Esophagus muscularis mucosa (tissue), 3 donors: ENCODE results near the gene CSAG3.
"Not testable (repeated sequence)": the region's sequence is repeated elsewhere in the genome, so short reads cannot be mapped to it uniquely, and the experiment has no call there.

ENCODE experiments used
- POLR2A ChIP-seq: fragments of 450-650 bp; IDR thresholded peaks from one replicate; pipeline ENCODE4 v1.6.1; 2017; ENCODE audit warnings: antibody characterized with exemption, moderate library complexity, mild to moderate bottlenecking, low read depth
- TF ChIP-seq, protein P1 (sequence below), 3 experiments: fragments of 200-600 bp in 2 of 3; fragments of 450-650 bp in 1 of 3; sonication (generic) in 2 of 3; IDR thresholded peaks; one replicate each; pipeline ENCODE4 v1.5.1; 2017 to 2019; ENCODE audit warnings: antibody characterized with exemption in 3 of 3, mild to moderate bottlenecking in 2 of 3, moderate library complexity in 1 of 3

DNA sequence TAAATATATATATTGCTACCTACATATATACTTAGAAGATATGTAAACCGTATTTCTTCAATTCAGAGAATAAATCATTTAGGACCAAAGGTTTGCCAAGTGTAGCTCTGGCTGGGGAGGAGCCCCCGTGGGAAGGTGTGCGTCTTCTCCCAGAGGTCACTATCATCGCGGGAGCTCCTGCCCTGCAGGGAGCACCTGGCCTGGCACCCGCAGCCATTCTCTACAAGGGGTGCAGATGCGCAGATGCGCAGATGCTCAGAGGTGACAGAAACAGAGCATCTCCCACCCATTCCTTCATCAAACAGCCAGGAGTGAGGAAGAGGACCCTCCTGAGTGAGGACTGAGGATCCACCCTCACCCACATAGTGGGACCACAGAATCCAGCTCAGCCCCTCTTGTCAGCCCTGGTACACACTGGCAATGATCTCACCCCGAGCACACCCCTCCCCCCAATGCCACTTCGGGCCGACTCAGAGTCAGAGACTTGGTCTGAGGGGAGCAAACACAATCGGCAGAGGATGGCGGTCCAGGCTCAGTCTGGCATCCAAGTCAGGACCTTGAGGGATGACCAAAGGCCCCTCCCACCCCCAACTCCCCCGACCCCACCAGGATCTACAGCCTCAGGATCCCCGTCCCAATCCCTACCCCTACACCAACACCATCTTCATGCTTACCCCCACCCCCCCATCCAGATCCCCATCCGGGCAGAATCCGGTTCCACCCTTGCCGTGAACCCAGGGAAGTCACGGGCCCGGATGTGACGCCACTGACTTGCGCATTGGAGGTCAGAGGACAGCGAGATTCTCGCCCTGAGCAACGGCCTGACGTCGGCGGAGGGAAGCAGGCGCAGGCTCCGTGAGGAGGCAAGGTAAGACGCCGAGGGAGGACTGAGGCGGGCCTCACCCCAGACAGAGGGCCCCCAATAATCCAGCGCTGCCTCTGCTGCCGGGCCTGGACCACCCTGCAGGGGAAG lies 44.9 kb upstream of the CSAG3 start, which contains the start of gene MAGEA2B:
- not testable (repeated sequence) for TF ChIP-seq POLR2A
- TF ChIP-seq, protein P1, sequence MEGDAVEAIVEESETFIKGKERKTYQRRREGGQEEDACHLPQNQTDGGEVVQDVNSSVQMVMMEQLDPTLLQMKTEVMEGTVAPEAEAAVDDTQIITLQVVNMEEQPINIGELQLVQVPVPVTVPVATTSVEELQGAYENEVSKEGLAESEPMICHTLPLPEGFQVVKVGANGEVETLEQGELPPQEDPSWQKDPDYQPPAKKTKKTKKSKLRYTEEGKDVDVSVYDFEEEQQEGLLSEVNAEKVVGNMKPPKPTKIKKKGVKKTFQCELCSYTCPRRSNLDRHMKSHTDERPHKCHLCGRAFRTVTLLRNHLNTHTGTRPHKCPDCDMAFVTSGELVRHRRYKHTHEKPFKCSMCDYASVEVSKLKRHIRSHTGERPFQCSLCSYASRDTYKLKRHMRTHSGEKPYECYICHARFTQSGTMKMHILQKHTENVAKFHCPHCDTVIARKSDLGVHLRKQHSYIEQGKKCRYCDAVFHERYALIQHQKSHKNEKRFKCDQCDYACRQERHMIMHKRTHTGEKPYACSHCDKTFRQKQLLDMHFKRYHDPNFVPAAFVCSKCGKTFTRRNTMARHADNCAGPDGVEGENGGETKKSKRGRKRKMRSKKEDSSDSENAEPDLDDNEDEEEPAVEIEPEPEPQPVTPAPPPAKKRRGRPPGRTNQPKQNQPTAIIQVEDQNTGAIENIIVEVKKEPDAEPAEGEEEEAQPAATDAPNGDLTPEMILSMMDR (IDR thresholded peaks at IDR 0.05) = not testable (repeated sequence)
